ENCODE data around the gene SPA17. TPM values are rescaled to one million over a fixed set of nuclear protein-coding genes. Genes with fewer than 3 reads are reported as not detected.

The SPA17 gene
- total and polyA plus RNA-seq, 2 of the 8 experiments (the other 6 are each of a cell fraction or from before 2014, with no cell fraction given) = 3.7 to 5.2 TPM

- 84% methylated on average over 5 of the region's 5 CpGs; no CpG with 5 or more reads in 1 of the 2 experiments for WGBS, 2 experiments (ENCODE audit: extremely low coverage in 1 of 2, insufficient coverage in 1 of 2, insufficient read length in 1 of 2, insufficient replicate concordance in 2 of 2, low coverage in 1 of 2, low lambda C conversion rate in 2 of 2, missing lambda C conversion rate in 1 of 2)
- H3K56ac ChIP-seq (replicated peaks; ENCODE audit: insufficient read length, low read depth, low read length) = no peak overlapping the region
- no peak overlapping the region for H3K4me2 ChIP-seq (ENCODE audit: insufficient read depth in 1 of 2, low read depth in 2 of 2, low read length in 2 of 2)
- POLR2A ChIA-PET (ENCODE audit: partially characterized antibody) = interaction anchor here (0.7 to 1.6 kb wide), 2 partner anchors 10 to 21 kb away, joined by 3 to 4 read pairs; no protein-coding TSS in a partner anchor
- H3K23ac ChIP-seq (ENCODE audit: insufficient read length) = no peak overlapping the region
- CTCF ChIA-PET (ENCODE audit: partially characterized antibody) = interaction anchor here (1.0 to 8.6 kb wide), 8 partner anchors 55 to 242 kb away, joined by 3 to 69 read pairs (median 3); partner anchors contain the start of genes ESAM and OR8B3
- no peak overlapping the region for H3K27ac ChIP-seq (ENCODE audit: low read depth, low read length)
- H2BK5ac ChIP-seq (ENCODE audit: low read depth, low read length) = peak overlapping the region; percentile 21; the same call in 1 of the 2 replicates
- peak overlapping the region; percentile 10; the same call in 1 of the 2 replicates for H2BK12ac ChIP-seq (ENCODE audit: low read depth, low read length)
- H3K36me3 ChIP-seq (ENCODE audit: control insufficient read depth in 2 of 4, insufficient read depth in 4 of 4, low read length in 3 of 4) = peaks cover 0 to 10% (median 0%) of the 10 kb centered on the region in 4 experiments; a peak in 4 of 8 replicates
- no peak overlapping the region for H2BK15ac ChIP-seq (ENCODE audit: low read length)
- H3K27me3 ChIP-seq (replicated peaks in 1 of 4; ENCODE audit: control insufficient read depth in 3 of 4, extremely low read depth in 1 of 4, insufficient read depth in 3 of 4, low read length in 3 of 4) = no peaks in the 10 kb centered on the region
- no peak overlapping the region for H2BK120ac ChIP-seq (replicated peaks; ENCODE audit: low read depth, low read length)
- no peak overlapping the region for H3K14ac ChIP-seq (ENCODE audit: insufficient read length)
- peak overlapping the region; percentile 38 for H4K91ac ChIP-seq (replicated peaks; ENCODE audit: insufficient read length, low read length)
- no peak overlapping the region; the same call in 1 of the 2 replicates for H2AK5ac ChIP-seq (ENCODE audit: low read depth, low read length)
- H4K5ac ChIP-seq (ENCODE audit: insufficient read length, low read depth, low read length) = no peak overlapping the region
- H4K20me1 ChIP-seq (replicated peaks in 1 of 2; ENCODE audit: control insufficient read depth in 1 of 2, insufficient read depth in 2 of 2, low read length in 2 of 2) = no peaks in the 10 kb centered on the region
- H4K8ac ChIP-seq (ENCODE audit: extremely low read depth, insufficient read depth, low read length) = no peak overlapping the region
- H3K9me3 ChIP-seq (ENCODE audit: insufficient read depth in 2 of 2, low read depth in 1 of 2, low read length in 1 of 2) = no peaks in the 10 kb centered on the region
- H3K79me1 ChIP-seq (ENCODE audit: low read depth, low read length) = no peaks in the 10 kb centered on the region
- H3K9ac ChIP-seq (replicated peaks in 1 of 4; ENCODE audit: extremely low read depth in 1 of 4, low read depth in 3 of 4, low read length in 3 of 4) = no peak overlapping the region
- no peak overlapping the region for H2AFZ ChIP-seq (ENCODE audit: low read length)
- H3K18ac ChIP-seq (ENCODE audit: extremely low read depth, low read length) = no peak overlapping the region
- H3K79me2 ChIP-seq (ENCODE audit: control insufficient read depth in 1 of 2, insufficient read depth in 2 of 2, low read length in 2 of 2) = no peaks in the 10 kb centered on the region
- no peak overlapping the region for H3K4me3 ChIP-seq (ENCODE audit: extremely low read depth in 1 of 4, insufficient read depth in 2 of 4, low read depth in 3 of 4, low read length in 4 of 4)
- DNase-seq (ENCODE audit: low read depth in 1 of 2, low spot score in 2 of 2) (peak in 1 of 2 experiments; percentile 49), FAIRE-seq (no peak)
- H2BK20ac ChIP-seq (ENCODE audit: low read length) = no peak overlapping the region
- peaks cover 0 to 6% (median 2%) of the 10 kb centered on the region in 4 experiments; a peak in 3 of 7 replicates for H3K4me1 ChIP-seq (replicated peaks in 1 of 4; ENCODE audit: control insufficient read depth in 3 of 4, insufficient read depth in 4 of 4, low read length in 3 of 4)
- no peak overlapping the region for H3K4ac ChIP-seq (replicated peaks; ENCODE audit: insufficient read length, low read depth, low read length)
- no peaks in the 10 kb centered on the region; the same call in 1 of the 2 replicates for H3K23me2 ChIP-seq (ENCODE audit: low read depth, low read length)
- TF ChIP-seq SP1 (IDR thresholded peaks at IDR 0.05; ENCODE audit: low read depth, low read length) (no peak), TAF1 (IDR thresholded peaks at IDR 0.05; ENCODE audit: low read depth, low read length) (0 out of 2 replicates have a peak, but pooled peaks have one; percentile 47), ATF3 (IDR thresholded peaks at IDR 0.05; ENCODE audit: insufficient read depth, low read depth, low read length) (no peak), SIX5 (IDR thresholded peaks at IDR 0.05; ENCODE audit: low read depth, low read length) (no peak), KDM4A (IDR thresholded peaks at IDR 0.05; ENCODE audit: low read depth, low read length, severe bottlenecking) (no peak), TAF7 (optimal IDR thresholded peaks at IDR 0.05; ENCODE audit: borderline replicate concordance, low read depth, low read length) (no peak), ATF2 (IDR thresholded peaks at IDR 0.05; ENCODE audit: low read length) (no peak), USF2 (IDR thresholded peaks at IDR 0.05; ENCODE audit: low read length) (no peak), NRF1 (IDR thresholded peaks at IDR 0.05; ENCODE audit: low read depth, low read length) (no peak), SRF (IDR thresholded peaks at IDR 0.05; ENCODE audit: low read depth, low read length) (no peak)
Measured at GRCh38 chr11:124640666-124641065, 33.0 kb upstream of the SPA17 start.

Measured in H1 (cell line).